Effector memory CD4-positive, alpha-beta T cell (primary cell): ENCODE measurements around the gene GLIPR1.
"Not testable (repeated sequence)": the region's sequence is repeated elsewhere in the genome, so short reads cannot be mapped to it uniquely, and the experiment has no call there.

Source experiments
- DNase-seq, 3 donors: peaks; one replicate each; pipeline ENCODE4 v3.0.0-alpha.2; 2020
- H3K27ac ChIP-seq: 2 replicates; pipeline ENCODE4 v1.7.0; 2013; ENCODE audit warnings: mild to moderate bottlenecking, low read length, moderate library complexity; ENCODE audit not compliant: insufficient read depth, poor library complexity, severe bottlenecking
- H3K27me3 ChIP-seq: replicated peaks from 2 replicates; pipeline ENCODE4 v1.7.0; 2013; ENCODE audit warnings: mild to moderate bottlenecking, low read length; ENCODE audit not compliant: insufficient read depth, control insufficient read depth, poor library complexity, severe bottlenecking
- H3K36me3 ChIP-seq: 2 replicates; pipeline ENCODE4 v1.7.0; 2013; ENCODE audit warnings: mild to moderate bottlenecking, low read length, moderate library complexity; ENCODE audit not compliant: control insufficient read depth, insufficient read depth
- H3K4me1 ChIP-seq: 2 replicates; pipeline ENCODE4 v1.7.0; 2013; ENCODE audit warnings: low read length, mild to moderate bottlenecking; ENCODE audit not compliant: control insufficient read depth, insufficient read depth, poor library complexity, severe bottlenecking
- H3K4me3 ChIP-seq: 2 replicates; pipeline ENCODE4 v1.7.0; 2013; ENCODE audit warnings: low read length, low read depth, mild to moderate bottlenecking; ENCODE audit not compliant: insufficient read depth, poor library complexity, severe bottlenecking
- H3K9me3 ChIP-seq: 2 replicates; pipeline ENCODE4 v1.7.0; 2013; ENCODE audit warnings: mild to moderate bottlenecking, low read length, moderate library complexity; ENCODE audit not compliant: control insufficient read depth

Gene GLIPR1

DNA sequence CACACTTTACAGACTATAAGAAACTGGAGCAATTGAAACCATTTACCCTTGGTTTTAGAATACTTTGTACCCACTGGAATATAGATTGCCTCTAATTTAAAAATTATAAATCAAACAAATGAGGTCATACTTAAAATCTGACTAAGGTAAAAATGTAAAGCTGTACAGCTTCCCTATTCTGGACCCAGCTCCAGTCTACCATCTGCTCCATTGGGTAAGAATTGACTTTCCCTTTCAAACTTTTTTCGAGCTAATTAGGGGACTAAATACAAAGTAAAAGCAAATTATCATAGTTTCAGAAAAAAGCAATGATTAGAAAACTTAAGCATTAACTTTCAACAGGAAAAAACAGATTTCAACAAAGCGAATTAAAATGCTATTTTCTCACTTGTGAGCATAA, 26.5 kb downstream of the GLIPR1 start:
- Histone ChIP-seq H3K27me3 (no peaks in the 10 kb centered on the region), H3K9me3 (no peaks in the 10 kb centered on the region), H3K36me3 (peaks cover 35% of the 10 kb centered on the region), H3K4me3 (no peak overlapping the region), H3K4me1 (peaks cover 9% of the 10 kb centered on the region), H3K27ac (no peak overlapping the region)
- no peak for DNase-seq

DNA sequence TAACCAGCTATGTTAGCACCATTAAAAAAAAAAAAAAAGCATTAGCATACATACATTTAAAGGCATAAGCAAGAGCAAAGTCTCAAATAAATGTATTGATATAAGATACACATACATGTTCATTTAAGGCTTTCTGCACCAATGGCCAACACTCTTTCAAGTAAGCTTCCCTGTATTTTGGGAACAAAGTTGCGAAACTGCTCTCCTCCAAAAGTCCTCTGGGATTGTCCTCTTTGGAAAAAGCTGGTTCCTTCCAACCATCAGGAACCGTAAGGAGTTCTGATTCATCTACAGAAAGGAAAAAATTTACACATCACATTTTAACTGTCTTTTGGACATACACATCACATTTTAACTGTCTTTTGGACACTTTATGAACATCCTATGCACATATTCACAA, 27.6 kb downstream of the GLIPR1 start:
- peaks cover 25% of the 10 kb centered on the region for H3K36me3 ChIP-seq
- DNase-seq = no peak
- no peaks in the 10 kb centered on the region for H3K27me3 ChIP-seq
- no peaks in the 10 kb centered on the region for H3K9me3 ChIP-seq
- H3K4me1 ChIP-seq = peaks cover 9% of the 10 kb centered on the region
- no peak overlapping the region for H3K27ac ChIP-seq
- H3K4me3 ChIP-seq = no peak overlapping the region

GRCh38 chr12:75509621-75510020, 29.1 kb downstream of the GLIPR1 start:
- peaks cover 10% of the 10 kb centered on the region for H3K36me3 ChIP-seq
- H3K27ac ChIP-seq = no peak overlapping the region
- no peaks in the 10 kb centered on the region for H3K27me3 ChIP-seq
- DNase-seq = no peak
- H3K4me1 ChIP-seq = peaks cover 9% of the 10 kb centered on the region
- no peaks in the 10 kb centered on the region for H3K9me3 ChIP-seq
- no peak overlapping the region for H3K4me3 ChIP-seq

- H3K4me3 ChIP-seq = peak within 1 kb of the TSS; percentile 82
- peak; percentile 81 to 86 (median 84) for DNase-seq
- H3K4me1 ChIP-seq = peaks cover 9% of the 10 kb centered on the region
- H3K27ac ChIP-seq = peak within 1 kb of the TSS; percentile 89
- H3K27me3 ChIP-seq = no peaks in the 10 kb centered on the region
- no peaks in the 10 kb centered on the region for H3K9me3 ChIP-seq
- H3K36me3 ChIP-seq = no peaks in the 10 kb centered on the region
Measured at GRCh38 chr12:75511116-75512048, 30.8 kb downstream of the GLIPR1 start, which contains the start of gene KRR1. TSS of gene KRR1 (minus strand) at chr12:75511609. CDS start at chr12:75511597, 12 bp downstream.

GRCh38 chr12:75521224-75521623, 40.7 kb downstream of the GLIPR1 start:
- not testable (repeated sequence) for DNase-seq, H3K36me3 ChIP-seq, H3K4me3 ChIP-seq, H3K27me3 ChIP-seq, H3K9me3 ChIP-seq, H3K27ac ChIP-seq, H3K4me1 ChIP-seq

- not testable (repeated sequence) for H3K36me3 ChIP-seq, H3K27ac ChIP-seq, H3K9me3 ChIP-seq, DNase-seq, H3K4me3 ChIP-seq, H3K27me3 ChIP-seq, H3K4me1 ChIP-seq
Measured at GRCh38 chr12:75522124-75522523, 41.6 kb downstream of the GLIPR1 start.

DNA sequence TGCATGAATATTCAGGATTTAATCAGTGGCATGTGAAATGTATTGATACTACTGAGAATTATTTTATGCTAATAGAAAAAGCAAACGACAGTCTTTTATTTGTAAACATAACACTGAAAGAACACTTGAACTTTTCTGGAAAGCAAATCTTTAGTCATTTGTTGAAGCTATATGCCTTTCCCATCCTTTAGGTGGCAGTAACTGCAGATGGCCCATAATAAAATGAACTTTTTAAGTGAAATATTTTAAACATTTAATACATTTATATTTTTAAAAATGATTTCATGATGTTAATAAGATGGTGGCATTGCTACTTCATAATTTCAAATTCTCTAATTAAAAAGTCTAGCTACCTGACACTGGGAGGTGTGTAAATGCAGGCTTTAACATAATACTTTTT, 44.7 kb downstream of the GLIPR1 start:
- H3K9me3 ChIP-seq = no peaks in the 10 kb centered on the region
- no peak overlapping the region for H3K4me3 ChIP-seq
- H3K27me3 ChIP-seq = no peaks in the 10 kb centered on the region
- DNase-seq = no peak
- H3K27ac ChIP-seq = no peak overlapping the region
- H3K4me1 ChIP-seq = no peaks in the 10 kb centered on the region
- no peaks in the 10 kb centered on the region for H3K36me3 ChIP-seq

- H3K9me3 ChIP-seq = no peaks in the 10 kb centered on the region
- DNase-seq = no peak
- no peak overlapping the region for H3K27ac ChIP-seq
- H3K4me1 ChIP-seq = no peaks in the 10 kb centered on the region
- no peaks in the 10 kb centered on the region for H3K36me3 ChIP-seq
- H3K4me3 ChIP-seq = no peak overlapping the region
- H3K27me3 ChIP-seq = no peaks in the 10 kb centered on the region
Measured at GRCh38 chr12:75526655-75527511, 46.3 kb downstream of the GLIPR1 start.

DNA sequence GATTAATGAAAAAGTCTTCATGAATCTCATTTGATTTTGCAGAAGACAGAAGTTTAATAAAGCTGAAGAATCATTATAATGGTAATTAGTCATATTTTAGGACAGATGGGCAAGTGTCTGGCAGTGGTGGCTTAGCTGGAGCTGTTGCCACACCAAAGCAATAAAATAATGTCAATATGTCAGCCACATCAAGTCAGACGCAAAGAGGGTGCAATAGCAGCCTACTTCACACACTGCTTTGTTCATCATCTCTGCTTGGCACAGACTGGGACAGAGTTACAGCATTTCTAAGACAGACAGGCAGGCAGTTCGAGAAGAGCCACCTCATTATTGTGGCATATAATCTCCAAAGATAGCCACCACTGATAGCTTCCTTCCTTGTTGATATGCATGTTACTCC, 47.7 kb downstream of the GLIPR1 start:
- Histone ChIP-seq H3K4me3 (no peak overlapping the region), H3K36me3 (no peaks in the 10 kb centered on the region), H3K9me3 (no peaks in the 10 kb centered on the region), H3K4me1 (no peaks in the 10 kb centered on the region), H3K27ac (no peak overlapping the region), H3K27me3 (no peaks in the 10 kb centered on the region)
- no peak for DNase-seq

DNA sequence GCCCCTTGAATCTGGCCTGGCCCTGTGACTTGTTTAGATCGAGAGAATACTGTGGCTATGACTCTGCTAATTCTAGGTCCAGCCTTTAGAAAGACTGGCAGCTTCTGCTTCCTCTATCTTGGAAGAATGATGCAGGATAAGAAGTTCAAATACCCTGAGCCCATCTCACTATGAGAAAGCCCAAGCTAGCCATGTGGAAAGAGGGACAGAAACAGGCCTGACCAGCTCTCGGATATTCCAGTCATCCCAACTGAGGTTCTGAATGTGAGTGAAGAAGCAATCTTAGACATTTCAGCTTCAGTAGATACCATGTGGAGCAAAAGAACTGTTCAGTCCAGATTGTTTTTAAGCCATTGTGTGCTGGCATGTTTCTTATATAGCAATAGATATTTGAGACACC, 48.1 kb downstream of the GLIPR1 start:
- no peaks in the 10 kb centered on the region for H3K36me3 ChIP-seq
- no peaks in the 10 kb centered on the region for H3K9me3 ChIP-seq
- no peaks in the 10 kb centered on the region for H3K4me1 ChIP-seq
- DNase-seq = no peak
- H3K27ac ChIP-seq = no peak overlapping the region
- H3K27me3 ChIP-seq = no peaks in the 10 kb centered on the region
- H3K4me3 ChIP-seq = no peak overlapping the region
